Measurements from ENCODE around the gene ZNF747. TPM values are rescaled to one million over a fixed set of nuclear protein-coding genes. Genes with fewer than 3 reads are reported as not detected.

ZNF747 gene
- total RNA-seq, 5 donors from 2014 or later (not counting 1 experiment from before 2014, with no cell fraction given) = 6.8 to 17.4 (median 14.2) TPM

DNA sequence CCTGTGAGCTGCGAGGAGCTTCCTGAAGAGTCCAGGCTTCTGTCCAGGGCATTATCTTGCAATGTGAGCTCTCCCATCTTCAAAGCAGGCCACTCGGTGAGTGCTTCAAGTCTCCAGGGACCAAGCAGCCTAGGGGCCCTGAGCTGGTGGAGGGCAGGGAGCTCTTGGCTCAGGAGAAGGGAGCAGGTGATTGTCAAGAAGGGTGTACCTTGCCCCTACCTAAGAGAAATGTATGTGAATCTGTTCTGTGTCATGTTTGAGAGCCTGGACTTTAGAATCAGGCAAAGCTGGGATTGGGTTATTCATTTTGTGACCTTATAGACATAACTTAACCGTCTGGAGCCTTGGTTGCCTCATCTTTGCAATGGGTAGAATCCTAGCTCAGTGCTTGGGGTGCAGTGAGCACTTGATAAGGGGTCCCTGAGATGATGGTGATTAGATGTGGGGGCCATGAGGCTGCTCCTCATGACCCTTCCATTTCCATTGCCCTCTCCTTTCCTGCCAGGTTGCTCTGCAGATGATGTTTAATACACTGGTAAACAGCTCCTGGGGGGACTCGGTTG, 24.2 kb downstream of the ZNF747 start:
- Mint-ChIP-seq H3K36me3 (peaks cover 54% of the 10 kb centered on the region), H3K27me3 (no peaks in the 10 kb centered on the region), H3K27ac (peak overlapping the region; percentile 59 to 71), H3K4me3 (no peak overlapping the region), H3K9me3 (no peaks in the 10 kb centered on the region), H3K4me1 (peaks cover 4 to 9% (median 6%) of the 10 kb centered on the region in 3 donors)
- ChIA-PET CTCF (interaction anchor here (0.6 to 1.1 kb wide), 2 partner anchors 14 to 1935 kb away, joined by 3 to 4 read pairs; no protein-coding TSS in a partner anchor), POLR2A (no interaction called here)
- Histone ChIP-seq H3K4me3 (ENCODE audit: control insufficient read depth in 1 of 2, extremely low read depth in 1 of 2, low read length in 1 of 2) (no peak overlapping the region), H3K27ac (ENCODE audit: low read length) (no peak overlapping the region), H3K9me3 (no peaks in the 10 kb centered on the region), H3K4me1 (ENCODE audit: control insufficient read depth in 1 of 2, extremely low read depth in 1 of 2, insufficient read depth in 2 of 2, low read length in 2 of 2) (peaks cover 0 to 11% of the 10 kb centered on the region in 2 experiments), H3K36me3 (ENCODE audit: control insufficient read depth in 2 of 2, extremely low read depth in 1 of 2, insufficient read depth in 1 of 2, low read length in 1 of 2) (peaks cover 31 to 85% of the 10 kb centered on the region in 2 donors), H3K27me3 (replicated peaks in 1 of 2; ENCODE audit: control insufficient read depth in 2 of 2, extremely low read depth in 1 of 2, insufficient read depth in 2 of 2, low read length in 1 of 2) (no peaks in the 10 kb centered on the region)
- ATAC-seq (replicated peaks in 1 of 4) (no peak), DNase-seq (no peak)
- WGBS (ENCODE audit: insufficient coverage) = 87% methylated on average over 4 of the region's 4 CpGs

- peak overlapping the region in 1 of 2 donors; percentile 16 for H3K27ac Mint-ChIP-seq
- Histone ChIP-seq H3K27me3 (replicated peaks in 1 of 2; ENCODE audit: control insufficient read depth in 2 of 2, extremely low read depth in 1 of 2, insufficient read depth in 2 of 2, low read length in 1 of 2) (no peaks in the 10 kb centered on the region), H3K9me3 (no peaks in the 10 kb centered on the region), H3K36me3 (ENCODE audit: control insufficient read depth in 2 of 2, extremely low read depth in 1 of 2, insufficient read depth in 1 of 2, low read length in 1 of 2) (peaks cover 39 to 87% of the 10 kb centered on the region in 2 donors), H3K4me1 (ENCODE audit: control insufficient read depth in 1 of 2, extremely low read depth in 1 of 2, insufficient read depth in 2 of 2, low read length in 2 of 2) (peaks cover 0 to 12% of the 10 kb centered on the region in 2 experiments), H3K27ac (ENCODE audit: low read length) (no peak overlapping the region), H3K4me3 (ENCODE audit: control insufficient read depth in 1 of 2, extremely low read depth in 1 of 2, low read length in 1 of 2) (no peak overlapping the region)
- CTCF ChIA-PET = interaction anchor here in 1 of 2 donors (1.1 kb wide), 1 partner anchor 12 kb away, joined by 4 read pairs; no protein-coding TSS in a partner anchor
- no CpG with 5 or more reads among the region's 4 CpGs for WGBS (ENCODE audit: insufficient coverage)
- ATAC-seq (replicated peaks in 1 of 4) (no peak), DNase-seq (no peak)
- H3K27me3 Mint-ChIP-seq = no peaks in the 10 kb centered on the region
- H3K36me3 Mint-ChIP-seq = peaks cover 53% of the 10 kb centered on the region
- H3K9me3 Mint-ChIP-seq = no peaks in the 10 kb centered on the region
- H3K4me3 Mint-ChIP-seq = no peak overlapping the region
- POLR2A ChIA-PET = interaction anchor here in 1 of 2 donors (0.5 kb wide), 1 partner anchor 830 kb away, joined by 4 read pairs; no protein-coding TSS in a partner anchor
- peaks cover 3 to 6% (median 3%) of the 10 kb centered on the region in 3 donors for H3K4me1 Mint-ChIP-seq
These were observed 25.4 kb downstream of the ZNF747 start for GRCh38 chr16:30509081-30509765.

- peaks cover 29% of the 10 kb centered on the region for H3K36me3 Mint-ChIP-seq
- ATAC-seq (replicated peaks in 1 of 4) = no peak
- CTCF ChIA-PET = no interaction called here
These were observed 31.0 kb downstream of the ZNF747 start for GRCh38 chr16:30503403-30504296.

GRCh38 chr16:30499284-30499683, 35.4 kb downstream of the ZNF747 start:
- Histone ChIP-seq H3K27ac (ENCODE audit: low read length) (no peak overlapping the region), H3K4me3 (ENCODE audit: control insufficient read depth in 1 of 2, extremely low read depth in 1 of 2, low read length in 1 of 2) (no peak overlapping the region), H3K36me3 (ENCODE audit: control insufficient read depth in 2 of 2, extremely low read depth in 1 of 2, insufficient read depth in 1 of 2, low read length in 1 of 2) (peaks cover 8 to 86% of the 10 kb centered on the region in 2 donors), H3K4me1 (ENCODE audit: control insufficient read depth in 1 of 2, extremely low read depth in 1 of 2, insufficient read depth in 2 of 2, low read length in 2 of 2) (peaks cover 0 to 13% of the 10 kb centered on the region in 2 experiments), H3K27me3 (replicated peaks in 1 of 2; ENCODE audit: control insufficient read depth in 2 of 2, extremely low read depth in 1 of 2, insufficient read depth in 2 of 2, low read length in 1 of 2) (no peaks in the 10 kb centered on the region), H3K9me3 (no peaks in the 10 kb centered on the region)
- DNase-seq = no peak
- Mint-ChIP-seq H3K27me3 (no peaks in the 10 kb centered on the region), H3K36me3 (peaks cover 28% of the 10 kb centered on the region), H3K4me3 (no peak overlapping the region), H3K27ac (peak overlapping the region in 1 of 2 donors; percentile 59), H3K4me1 (peaks cover 2 to 9% (median 7%) of the 10 kb centered on the region in 3 donors), H3K9me3 (no peaks in the 10 kb centered on the region)
- CTCF ChIA-PET = no interaction called here
- POLR2A ChIA-PET = no interaction called here
- no peak for ATAC-seq (replicated peaks in 1 of 4)
- 96% methylated on average over 6 of the region's 8 CpGs for WGBS (ENCODE audit: insufficient coverage)

More at GRCh38 chr16:30503403-30504296, 31.0 kb downstream of the ZNF747 start:
- no peak overlapping the region for H3K4me3 ChIP-seq (ENCODE audit: control insufficient read depth in 1 of 2, extremely low read depth in 1 of 2, low read length in 1 of 2)
- Mint-ChIP-seq H3K27me3 (no peaks in the 10 kb centered on the region), H3K4me1 (peaks cover 2 to 7% (median 5%) of the 10 kb centered on the region in 3 donors), H3K4me3 (no peak overlapping the region), H3K9me3 (no peaks in the 10 kb centered on the region), H3K27ac (peak overlapping the region; percentile 52 to 80)
- H3K27me3 ChIP-seq (replicated peaks in 1 of 2; ENCODE audit: control insufficient read depth in 2 of 2, extremely low read depth in 1 of 2, insufficient read depth in 2 of 2, low read length in 1 of 2) = no peaks in the 10 kb centered on the region
- no peak for DNase-seq
- POLR2A ChIA-PET = interaction anchor here in 1 of 2 donors (0.6 kb wide), 1 partner anchor 17 kb away, joined by 5 read pairs; no protein-coding TSS in a partner anchor
- no CpG with 5 or more reads among the region's 6 CpGs for WGBS (ENCODE audit: insufficient coverage)
- no peaks in the 10 kb centered on the region for H3K9me3 ChIP-seq
- H3K36me3 ChIP-seq (ENCODE audit: control insufficient read depth in 2 of 2, extremely low read depth in 1 of 2, insufficient read depth in 1 of 2, low read length in 1 of 2) = peaks cover 20 to 78% of the 10 kb centered on the region in 2 donors
- H3K27ac ChIP-seq (ENCODE audit: low read length) = no peak overlapping the region
- peaks cover 0 to 5% of the 10 kb centered on the region in 2 experiments for H3K4me1 ChIP-seq (ENCODE audit: control insufficient read depth in 1 of 2, extremely low read depth in 1 of 2, insufficient read depth in 2 of 2, low read length in 2 of 2)

DNA sequence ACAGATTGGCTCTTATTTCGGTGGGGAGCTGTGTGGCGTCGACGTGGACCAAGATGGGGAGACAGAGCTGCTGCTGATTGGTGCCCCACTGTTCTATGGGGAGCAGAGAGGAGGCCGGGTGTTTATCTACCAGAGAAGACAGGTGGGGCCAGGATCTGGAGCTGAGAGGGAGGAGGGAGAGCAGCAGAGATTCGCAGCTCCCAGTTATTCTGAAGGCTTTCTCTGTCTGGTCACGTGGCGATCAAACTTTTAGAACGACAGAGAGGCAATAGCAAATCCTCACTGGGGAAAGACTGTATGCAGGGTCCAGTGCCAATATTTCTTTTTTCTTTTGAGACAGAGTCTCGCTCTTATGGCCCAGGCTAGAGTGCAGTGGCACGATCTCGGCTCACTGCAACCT, 39.9 kb downstream of the ZNF747 start:
- H3K9me3 ChIP-seq = no peaks in the 10 kb centered on the region
- Mint-ChIP-seq H3K4me1 (peaks cover 18 to 21% (median 18%) of the 10 kb centered on the region in 3 donors), H3K9me3 (no peaks in the 10 kb centered on the region), H3K27me3 (no peaks in the 10 kb centered on the region), H3K27ac (peak overlapping the region; percentile 19 to 25), H3K4me3 (no peak overlapping the region), H3K36me3 (peaks cover 35% of the 10 kb centered on the region)
- H3K4me1 ChIP-seq (ENCODE audit: control insufficient read depth in 1 of 2, extremely low read depth in 1 of 2, insufficient read depth in 2 of 2, low read length in 2 of 2) = peaks cover 0 to 32% of the 10 kb centered on the region in 2 experiments
- ChIA-PET POLR2A (no interaction called here), CTCF (no interaction called here)
- 91% methylated on average over 9 of the region's 12 CpGs for WGBS (ENCODE audit: insufficient coverage)
- no peaks in the 10 kb centered on the region for H3K27me3 ChIP-seq (replicated peaks in 1 of 2; ENCODE audit: control insufficient read depth in 2 of 2, extremely low read depth in 1 of 2, insufficient read depth in 2 of 2, low read length in 1 of 2)
- ATAC-seq (replicated peaks in 1 of 4) (no peak), DNase-seq (no peak)
- H3K27ac ChIP-seq (ENCODE audit: low read length) = no peak overlapping the region
- H3K4me3 ChIP-seq (ENCODE audit: control insufficient read depth in 1 of 2, extremely low read depth in 1 of 2, low read length in 1 of 2) = no peak overlapping the region
- H3K36me3 ChIP-seq (ENCODE audit: control insufficient read depth in 2 of 2, extremely low read depth in 1 of 2, insufficient read depth in 1 of 2, low read length in 1 of 2) = peaks cover 19 to 89% of the 10 kb centered on the region in 2 donors

DNA sequence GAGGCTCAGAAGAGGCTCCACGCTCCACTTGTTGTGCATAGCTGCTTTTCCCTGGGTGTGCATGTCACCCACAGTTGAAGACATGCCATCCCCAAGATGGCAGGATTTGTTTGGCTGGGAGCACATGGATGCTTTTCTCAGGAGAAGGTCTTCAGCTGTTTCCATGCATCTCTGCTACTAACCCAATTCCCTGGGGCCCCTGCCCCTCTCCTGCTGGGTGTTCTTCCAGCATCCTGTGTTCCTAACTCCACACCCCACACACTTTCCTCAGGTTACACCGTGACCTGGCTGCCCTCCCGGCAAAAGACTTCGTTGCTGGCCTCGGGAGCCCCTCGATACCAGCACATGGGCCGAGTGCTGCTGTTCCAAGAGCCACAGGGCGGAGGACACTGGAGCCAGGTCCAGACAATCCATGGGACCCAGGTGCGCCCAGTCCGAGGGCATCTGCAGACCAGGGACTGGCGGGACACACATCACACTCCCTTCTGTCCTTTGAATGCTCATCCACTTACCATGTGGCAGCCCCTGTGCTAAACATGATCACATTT, 40.6 kb downstream of the ZNF747 start:
- Histone ChIP-seq H3K27me3 (replicated peaks in 1 of 2; ENCODE audit: control insufficient read depth in 2 of 2, extremely low read depth in 1 of 2, insufficient read depth in 2 of 2, low read length in 1 of 2) (no peaks in the 10 kb centered on the region), H3K36me3 (ENCODE audit: control insufficient read depth in 2 of 2, extremely low read depth in 1 of 2, insufficient read depth in 1 of 2, low read length in 1 of 2) (peaks cover 21 to 91% of the 10 kb centered on the region in 2 donors), H3K27ac (ENCODE audit: low read length) (no peak overlapping the region), H3K4me1 (ENCODE audit: control insufficient read depth in 1 of 2, extremely low read depth in 1 of 2, insufficient read depth in 2 of 2, low read length in 2 of 2) (peaks cover 0 to 37% of the 10 kb centered on the region in 2 experiments), H3K9me3 (no peaks in the 10 kb centered on the region), H3K4me3 (ENCODE audit: control insufficient read depth in 1 of 2, extremely low read depth in 1 of 2, low read length in 1 of 2) (no peak overlapping the region)
- WGBS (ENCODE audit: insufficient coverage) = 99% methylated on average over 11 of the region's 11 CpGs
- H3K9me3 Mint-ChIP-seq = no peaks in the 10 kb centered on the region
- H3K4me3 Mint-ChIP-seq = no peak overlapping the region
- H3K27me3 Mint-ChIP-seq = no peaks in the 10 kb centered on the region
- ChIA-PET CTCF (no interaction called here), POLR2A (no interaction called here)
- peaks cover 21 to 23% (median 22%) of the 10 kb centered on the region in 3 donors for H3K4me1 Mint-ChIP-seq
- peak overlapping the region in 1 of 2 donors; percentile 19 for H3K27ac Mint-ChIP-seq
- DNase-seq = no peak
- ATAC-seq (replicated peaks in 1 of 4) = no peak
- peaks cover 38% of the 10 kb centered on the region for H3K36me3 Mint-ChIP-seq
